Testis (tissue), 3 donors: ENCODE results near the gene MEGF6. TPM values are rescaled to one million over a fixed set of nuclear protein-coding genes. Genes with fewer than 3 reads are reported as not detected.
"Not testable (repeated sequence)": the region's sequence is repeated elsewhere in the genome, so short reads cannot be mapped to it uniquely, and the experiment has no call there.

ENCODE experiments used
- DNase-seq: peaks from one replicate; pipeline ENCODE4 v3.0.0-alpha.2; 2019
- H3K27ac ChIP-seq, 2 donors: fragments of 200-600 bp; sonication (generic); one replicate each; pipeline ENCODE4 v1.5.1; 2019
- H3K27me3 ChIP-seq: fragments of 200-600 bp; sonication (generic); one replicate; pipeline ENCODE4 v1.5.1; 2019
- H3K36me3 ChIP-seq: fragments of 200-600 bp; sonication (generic); one replicate; pipeline ENCODE4 v1.5.1; 2017; ENCODE audit warnings: low read depth; ENCODE audit errors: missing control alignments
- H3K4me1 ChIP-seq: fragments of 200-600 bp; sonication (generic); one replicate; pipeline ENCODE4 v1.5.1; 2019
- H3K4me3 ChIP-seq, 2 donors: fragments of 200-600 bp; sonication (generic); one replicate each; pipeline ENCODE4 v1.5.1; 2017 to 2019
- H3K9me3 ChIP-seq: fragments of 200-600 bp; sonication (generic); one replicate; pipeline ENCODE4 v1.5.1; 2017
- POLR2A ChIP-seq: fragments of 450-650 bp; IDR thresholded peaks from one replicate; pipeline ENCODE4 v1.6.1; 2017; ENCODE audit warnings: antibody characterized with exemption, mild to moderate bottlenecking, moderate library complexity
- WGBS, 2 donors: methylation state at CpG; one replicate each; pipeline ENCODE4 v1.1.5; 2018; 5-methylcytosine and 5-hydroxymethylcytosine counted together
- intact Hi-C: fragments of 100-400 bp; cut with DNase I; formaldehyde crosslinking; loops from one replicate; pipeline ENCODE4 v1.15.1; 2023; ENCODE audit warnings: low total_unique reads
- polyA plus RNA-seq: library from polyadenylated mRNA; stranded (reverse); fragments of 350-450 nt; fragmentation: Illumina TruSeq; extraction: RNeasy Lipid Tissue Mini Kit (QIAGEN cat#74804); gene quantifications from one replicate; pipeline ENCODE4 v1.2.3, GENCODE V29; 2014; ENCODE audit warnings: low read depth, low replicate concordance; ENCODE audit not compliant: insufficient read depth
- total RNA-seq, 2 donors: library from RNA; depleted of rRNA; stranded (reverse); fragments of >200 nt; gene quantifications; one replicate each; pipeline ENCODE4 v1.2.3, GENCODE V29; 2016
- TF ChIP-seq, protein P1 (sequence below), 3 experiments: fragments of 450-650 bp in 2 of 3; fragments of 200-600 bp in 1 of 3; sonication (generic) in 1 of 3; IDR thresholded peaks; one replicate each; pipeline ENCODE4 v1.5.1; 2016 to 2019; ENCODE audit warnings: antibody characterized with exemption in 3 of 3, mild to moderate bottlenecking in 2 of 3, moderate library complexity in 1 of 3

MEGF6 gene
- total and polyA plus RNA-seq, 3 donors from 2014 or later: 9.0 to 26.4 (median 16.1) TPM

DNA sequence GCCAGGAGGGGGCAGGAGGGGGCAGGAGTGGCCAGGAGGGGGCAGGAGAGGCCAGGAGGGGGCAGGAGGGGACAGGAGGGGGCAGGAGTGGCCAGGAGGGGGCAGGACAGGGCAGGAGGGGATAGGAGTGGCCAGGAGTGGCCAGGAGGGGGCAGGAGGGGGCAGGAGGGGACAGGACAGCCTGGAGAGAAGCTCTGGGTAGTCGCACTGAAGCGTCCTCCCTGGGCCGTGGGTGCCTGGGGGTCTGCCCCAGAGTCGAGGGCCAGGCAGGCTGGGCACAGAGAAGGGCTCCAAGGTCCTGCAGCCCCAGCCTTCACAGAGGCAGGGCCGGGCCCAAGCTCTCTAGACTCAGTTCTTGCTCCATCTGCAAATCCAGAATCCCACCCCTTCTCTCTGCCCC is 22.9 kb downstream of the MEGF6 start:
- H3K27ac ChIP-seq: no peak overlapping the region
- no peak for TF ChIP-seq POLR2A
- TF ChIP-seq, protein P1, sequence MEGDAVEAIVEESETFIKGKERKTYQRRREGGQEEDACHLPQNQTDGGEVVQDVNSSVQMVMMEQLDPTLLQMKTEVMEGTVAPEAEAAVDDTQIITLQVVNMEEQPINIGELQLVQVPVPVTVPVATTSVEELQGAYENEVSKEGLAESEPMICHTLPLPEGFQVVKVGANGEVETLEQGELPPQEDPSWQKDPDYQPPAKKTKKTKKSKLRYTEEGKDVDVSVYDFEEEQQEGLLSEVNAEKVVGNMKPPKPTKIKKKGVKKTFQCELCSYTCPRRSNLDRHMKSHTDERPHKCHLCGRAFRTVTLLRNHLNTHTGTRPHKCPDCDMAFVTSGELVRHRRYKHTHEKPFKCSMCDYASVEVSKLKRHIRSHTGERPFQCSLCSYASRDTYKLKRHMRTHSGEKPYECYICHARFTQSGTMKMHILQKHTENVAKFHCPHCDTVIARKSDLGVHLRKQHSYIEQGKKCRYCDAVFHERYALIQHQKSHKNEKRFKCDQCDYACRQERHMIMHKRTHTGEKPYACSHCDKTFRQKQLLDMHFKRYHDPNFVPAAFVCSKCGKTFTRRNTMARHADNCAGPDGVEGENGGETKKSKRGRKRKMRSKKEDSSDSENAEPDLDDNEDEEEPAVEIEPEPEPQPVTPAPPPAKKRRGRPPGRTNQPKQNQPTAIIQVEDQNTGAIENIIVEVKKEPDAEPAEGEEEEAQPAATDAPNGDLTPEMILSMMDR (IDR thresholded peaks at IDR 0.05): no peak
- H3K9me3 ChIP-seq: no peaks in the 10 kb centered on the region
- no peak overlapping the region for H3K4me3 ChIP-seq
- no peaks in the 10 kb centered on the region for H3K36me3 ChIP-seq
- intact Hi-C loops: no loop called here
- no peaks in the 10 kb centered on the region for H3K27me3 ChIP-seq
- DNase-seq: no peak
- H3K4me1 ChIP-seq: no peaks in the 10 kb centered on the region
- WGBS, 2 donors: 92% methylated on average over 5 of the region's 5 CpGs; no CpG with 5 or more reads in 1 of the 2 donors

DNA sequence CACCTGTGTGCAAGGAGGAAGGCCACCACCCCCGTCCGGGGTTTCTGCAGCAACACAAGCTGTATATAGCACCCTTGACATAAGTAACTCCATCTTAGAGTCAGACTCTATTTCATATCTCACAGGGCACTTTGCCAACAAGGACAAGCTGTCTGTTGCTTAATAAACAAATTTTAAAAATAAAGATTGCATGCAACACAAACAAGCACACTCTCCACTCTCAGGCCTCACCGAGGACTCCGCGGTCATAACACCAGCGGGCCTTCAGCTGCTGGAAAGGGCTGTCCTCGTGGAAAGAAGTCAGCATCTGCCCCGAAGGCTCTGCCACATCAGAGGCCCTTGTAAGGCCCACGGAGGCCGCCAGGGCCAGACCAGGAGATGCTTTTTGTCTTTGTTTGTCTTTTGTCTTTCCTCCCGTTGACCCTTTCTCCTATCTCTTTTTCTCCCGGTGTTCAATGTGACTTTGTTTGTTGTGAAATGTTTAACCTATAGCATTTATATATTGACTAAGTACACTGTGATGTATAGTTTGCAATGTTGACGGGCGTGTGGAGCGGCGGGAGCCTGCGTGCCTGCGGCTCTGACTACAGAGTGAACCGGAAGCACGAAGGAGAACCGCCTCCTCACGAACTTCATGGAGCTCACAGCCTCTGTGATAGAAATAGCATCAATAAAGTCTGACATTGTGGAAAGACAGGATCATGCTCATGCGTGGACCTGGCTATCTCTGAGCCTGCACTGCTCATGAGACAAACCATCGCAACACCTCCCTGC is 24.1 kb downstream of the MEGF6 start:
- Histone ChIP-seq H3K9me3 (no peaks in the 10 kb centered on the region), H3K27me3 (no peaks in the 10 kb centered on the region), H3K27ac (no peak overlapping the region), H3K4me3 (no peak overlapping the region), H3K4me1 (no peaks in the 10 kb centered on the region), H3K36me3 (no peaks in the 10 kb centered on the region)
- WGBS, 2 donors: 79 to 90% methylated on average over 24 of the region's 24 CpGs
- intact Hi-C loops: no loop called here
- TF ChIP-seq, protein P1 (IDR thresholded peaks at IDR 0.05): no peak
- TF ChIP-seq POLR2A: no peak
- no peak for DNase-seq

DNA sequence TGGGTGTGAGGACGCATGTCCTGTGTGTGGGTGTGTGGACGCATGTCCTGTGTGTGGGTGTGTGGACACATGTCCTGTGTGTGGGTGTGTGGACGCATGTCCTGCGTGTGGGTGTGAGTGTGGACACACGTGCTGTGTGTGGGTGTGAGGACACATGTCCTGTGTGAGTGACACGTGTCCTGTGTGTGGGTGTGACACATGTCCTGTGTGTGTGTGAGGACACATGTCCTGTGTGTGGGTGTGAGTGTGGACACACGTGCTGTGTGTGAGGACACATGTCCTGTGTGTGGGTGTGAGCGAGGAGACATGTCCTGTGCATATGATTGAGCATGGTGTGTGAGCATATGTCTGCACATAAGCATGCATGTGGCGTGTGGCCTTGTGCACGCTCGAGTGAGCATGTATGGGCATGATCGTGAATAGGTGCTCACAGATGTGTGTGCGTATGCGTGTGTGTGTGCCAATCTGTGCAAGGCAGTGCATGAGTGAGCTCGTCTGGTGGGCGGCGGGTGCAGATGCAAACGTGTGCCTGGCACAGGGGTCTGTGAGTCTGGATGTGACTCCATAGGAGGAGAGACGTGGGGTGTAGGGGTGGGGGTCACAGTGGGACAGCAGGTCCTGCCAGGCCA is 25.3 kb downstream of the MEGF6 start:
- Histone ChIP-seq H3K4me3 (no peak overlapping the region), H3K27ac (no peak overlapping the region), H3K36me3 (no peaks in the 10 kb centered on the region), H3K27me3 (no peaks in the 10 kb centered on the region), H3K9me3 (no peaks in the 10 kb centered on the region), H3K4me1 (no peaks in the 10 kb centered on the region)
- 89 to 90% methylated on average over 19 of the region's 19 CpGs for WGBS, 2 donors
- intact Hi-C loops: no loop called here
- TF ChIP-seq, protein P1 (IDR thresholded peaks at IDR 0.05): no peak
- DNase-seq: no peak

DNA sequence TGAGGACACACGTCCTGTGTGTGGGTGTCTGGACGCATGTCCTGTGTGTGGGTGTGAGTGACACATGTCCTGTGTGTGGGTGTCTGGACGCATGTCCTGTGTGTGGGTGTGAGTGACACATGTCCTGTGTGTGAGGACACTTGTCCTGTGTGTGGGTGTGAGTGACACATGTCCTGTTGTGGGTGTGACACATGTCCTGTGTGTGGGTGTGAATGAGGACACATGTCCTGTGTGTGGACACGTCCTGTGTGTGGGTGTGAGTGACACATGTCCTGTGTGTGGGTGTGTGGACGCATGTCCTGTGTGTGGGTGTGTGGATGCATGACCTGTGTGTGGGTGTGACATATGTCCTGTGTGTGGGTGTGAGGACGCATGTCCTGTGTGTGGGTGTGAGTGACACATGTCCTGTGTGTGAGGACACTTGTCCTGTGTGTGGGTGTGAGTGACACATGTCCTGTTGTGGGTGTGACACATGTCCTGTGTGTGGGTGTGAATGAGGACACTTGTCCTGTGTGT is 25.9 kb downstream of the MEGF6 start:
- DNase-seq, H3K4me3 ChIP-seq, H3K36me3 ChIP-seq, H3K9me3 ChIP-seq, H3K27ac ChIP-seq, intact Hi-C loops, H3K4me1 ChIP-seq, H3K27me3 ChIP-seq: not testable (repeated sequence)
- 68 to 77% methylated on average over 5 to 6 of the region's 6 CpGs for WGBS, 2 donors

DNA sequence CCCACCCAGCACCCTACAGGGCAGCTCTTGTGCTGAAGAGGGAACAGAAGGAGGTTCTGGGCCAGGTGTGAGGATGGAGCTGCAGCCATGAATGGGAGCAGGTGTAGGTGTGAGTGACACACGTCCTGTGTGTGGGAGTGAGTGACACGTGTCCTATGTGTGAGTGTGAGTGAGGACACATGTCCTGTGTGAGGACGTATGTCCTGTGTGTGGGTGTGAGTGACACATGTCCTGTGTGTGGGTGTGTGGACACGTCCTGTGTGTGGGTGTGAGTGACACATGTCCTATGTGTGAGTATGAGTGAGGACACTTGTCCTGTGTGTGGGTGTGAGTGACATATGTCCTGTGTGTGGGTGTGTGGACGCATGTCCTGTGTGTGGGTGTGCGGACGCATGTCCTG is 26.4 kb downstream of the MEGF6 start:
- no peaks in the 10 kb centered on the region for H3K4me1 ChIP-seq
- H3K27ac ChIP-seq: no peak overlapping the region
- 85 to 88% methylated on average over 6 to 7 of the region's 7 CpGs for WGBS, 2 donors
- intact Hi-C loops: no loop called here
- DNase-seq: no peak
- no peak overlapping the region for H3K4me3 ChIP-seq
- H3K36me3 ChIP-seq: no peaks in the 10 kb centered on the region
- no peaks in the 10 kb centered on the region for H3K9me3 ChIP-seq
- TF ChIP-seq, protein P1 (IDR thresholded peaks at IDR 0.05): no peak
- no peak for TF ChIP-seq POLR2A
- no peaks in the 10 kb centered on the region for H3K27me3 ChIP-seq

DNA sequence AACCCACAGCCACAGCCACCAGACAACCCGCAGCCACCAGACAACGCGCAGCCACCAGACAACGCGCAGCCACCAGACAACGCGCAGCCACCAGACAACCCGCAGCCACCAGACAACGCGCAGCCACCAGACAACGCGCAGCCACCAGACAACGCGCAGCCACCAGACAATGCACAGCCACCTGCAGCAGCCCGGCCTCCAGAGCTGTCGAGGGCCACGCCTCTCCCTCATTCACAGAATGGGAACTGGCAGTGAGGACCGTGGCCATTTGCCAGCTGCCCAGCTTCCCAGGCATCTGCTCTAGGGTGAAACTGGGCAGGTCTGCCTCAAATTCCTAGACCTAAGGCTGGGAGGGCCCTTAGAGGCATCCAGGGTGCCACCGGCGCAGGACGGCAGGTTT is 27.6 kb downstream of the MEGF6 start:
- H3K4me3 ChIP-seq, H3K27ac ChIP-seq, H3K9me3 ChIP-seq, intact Hi-C loops, H3K4me1 ChIP-seq, DNase-seq, H3K27me3 ChIP-seq, H3K36me3 ChIP-seq: not testable (repeated sequence)
- 83 to 100% methylated on average over 2 to 10 of the region's 21 CpGs for WGBS, 2 donors
